GM18951 (cell line): ENCODE results near the gene C13orf46.

ENCODE experiments used
- POLR2A ChIP-seq: IDR thresholded peaks from 4 replicates; pipeline ENCODE4 v1.6.1; 2011; ENCODE audit warnings: mild to moderate bottlenecking; ENCODE audit not compliant: insufficient read length, insufficient read depth; ENCODE audit errors: extremely low read depth
- in situ Hi-C: fragments of 300-500 bp; cut with MboI; formaldehyde crosslinking; loops from one replicate; pipeline ENCODE4 v1.12.0; 2022; ENCODE audit warnings: low sequenced_read_pairs, mixed read lengths, inconsistent platforms; ENCODE audit not compliant: unreplicated experiment

C13orf46 gene

DNA sequence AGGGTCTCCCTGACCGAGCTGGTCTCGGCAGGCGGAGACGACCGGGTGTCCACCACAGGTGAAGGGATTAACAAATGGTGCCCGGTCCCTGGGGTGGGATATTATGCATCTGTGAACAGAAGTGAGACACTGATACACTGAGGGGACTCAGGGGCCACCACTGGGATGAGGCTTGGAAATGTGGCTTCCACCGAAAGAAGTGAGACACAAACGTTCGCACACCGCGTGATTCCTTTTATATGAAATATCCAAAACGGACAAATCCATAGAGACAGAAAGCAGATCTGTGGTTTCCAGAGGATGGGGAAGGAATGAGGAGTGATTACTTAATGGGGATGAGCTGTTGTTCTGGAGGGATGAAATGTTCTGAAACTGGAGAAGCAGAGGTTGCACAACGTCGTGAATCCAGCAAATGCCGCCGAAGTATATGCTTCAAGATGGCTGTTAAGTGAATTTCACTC, 47.5 kb downstream of the C13orf46 start:
- no peak for TF ChIP-seq POLR2A
- in situ Hi-C loops = no loop called here

DNA sequence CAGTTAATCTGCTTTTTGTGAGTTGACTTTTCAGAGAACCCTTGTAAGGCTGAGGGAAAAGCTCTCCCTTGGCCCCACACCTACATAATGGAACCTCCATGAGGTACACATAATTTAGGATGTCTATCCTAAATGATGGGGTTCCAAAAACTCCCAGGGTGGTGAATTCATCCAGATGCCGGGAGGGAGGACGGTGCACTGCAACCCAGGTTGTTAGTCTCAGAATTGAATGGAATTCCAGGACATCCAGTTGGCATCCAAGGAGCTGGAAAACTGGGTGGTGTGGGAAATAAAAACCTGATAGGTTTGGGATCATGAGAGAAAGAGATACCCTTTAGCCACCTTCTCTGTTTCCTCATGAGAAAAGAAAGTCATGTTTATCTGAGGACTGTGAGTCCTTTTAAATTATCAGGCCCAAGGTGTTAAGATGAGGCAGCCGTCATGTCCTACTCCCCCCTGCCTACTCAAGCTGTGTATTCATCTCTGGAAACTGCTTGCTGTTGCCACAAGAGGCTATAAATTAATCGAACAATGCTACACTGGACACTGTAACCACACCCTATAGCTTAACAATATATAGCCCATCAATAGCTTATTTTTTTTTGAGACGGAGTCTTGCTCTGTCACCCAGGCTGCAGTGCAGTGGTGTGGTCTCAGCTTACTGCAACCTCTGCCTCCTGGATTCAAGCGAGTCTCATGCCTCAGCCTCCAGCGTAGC, 49.5 kb downstream of the C13orf46 start:
- in situ Hi-C loops = no loop called here
- no peak for TF ChIP-seq POLR2A

DNA sequence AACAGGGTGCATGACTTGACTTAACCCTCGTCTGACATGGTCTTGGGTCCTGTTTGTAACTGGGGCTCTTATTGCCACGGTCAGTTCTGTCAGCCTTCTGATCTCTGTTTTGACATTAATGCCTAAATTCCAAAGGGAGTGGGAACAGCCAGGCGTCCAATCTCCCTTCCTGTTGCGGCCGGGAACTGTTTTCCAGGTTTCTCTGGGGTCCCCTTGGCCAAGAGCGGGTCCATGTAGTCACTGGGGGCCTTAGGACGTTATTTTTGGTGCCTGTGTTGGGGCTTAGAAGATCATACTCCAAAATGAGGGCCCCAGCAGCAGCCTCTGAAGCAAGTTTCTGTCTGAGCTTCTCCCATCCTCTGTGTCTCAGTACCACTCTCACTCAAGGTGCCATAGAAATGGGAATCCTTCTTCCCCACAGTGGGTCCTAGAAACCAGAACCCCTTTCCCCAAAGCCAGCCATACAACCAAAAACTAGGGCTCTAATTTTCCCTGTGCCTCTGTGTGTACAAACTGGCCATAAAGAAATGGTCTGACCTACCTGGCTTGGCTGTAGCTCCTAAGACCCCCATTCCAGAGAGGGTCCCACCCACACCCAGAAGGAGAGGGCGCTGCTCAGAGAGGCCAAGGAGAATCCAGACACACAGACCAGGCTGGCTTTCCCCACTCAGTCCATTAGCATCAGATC, 50.4 kb downstream of the C13orf46 start:
- in situ Hi-C loops = no loop called here
- TF ChIP-seq POLR2A = no peak

DNA sequence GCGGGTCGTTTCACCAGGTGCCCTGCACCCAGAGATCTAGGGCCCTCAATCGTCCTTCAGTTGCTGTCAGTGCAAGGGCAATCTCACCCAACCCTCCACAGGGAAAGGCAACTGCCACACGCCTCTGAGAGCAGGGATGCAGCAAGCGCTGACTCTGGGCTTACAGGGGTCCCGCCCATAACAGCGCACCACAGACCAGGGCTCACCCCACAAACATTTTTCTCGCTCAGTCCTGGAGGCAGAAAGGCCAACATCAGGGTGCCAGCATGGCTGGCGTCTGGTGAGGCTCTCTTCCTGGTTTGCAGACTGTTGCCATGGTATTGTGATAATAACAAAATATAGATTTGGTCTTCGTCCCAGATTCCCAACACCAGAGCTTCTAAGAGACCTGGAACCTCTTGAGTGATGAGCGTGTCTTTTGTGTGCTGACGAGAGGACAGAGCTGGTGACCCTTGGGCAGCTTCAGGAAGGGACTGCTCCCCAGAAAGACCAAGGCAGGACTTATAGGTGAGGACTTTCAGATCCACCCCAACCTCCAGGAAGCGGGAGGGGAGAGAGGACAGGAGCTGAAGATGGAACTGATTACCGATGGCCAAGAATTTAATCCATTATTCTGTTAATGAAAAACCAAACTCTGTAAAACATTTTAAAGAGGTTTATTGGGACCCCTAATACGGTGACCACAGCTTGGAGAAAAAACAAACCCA, 51.3 kb downstream of the C13orf46 start:
- in situ Hi-C loops = no loop called here
- TF ChIP-seq POLR2A = no peak

DNA sequence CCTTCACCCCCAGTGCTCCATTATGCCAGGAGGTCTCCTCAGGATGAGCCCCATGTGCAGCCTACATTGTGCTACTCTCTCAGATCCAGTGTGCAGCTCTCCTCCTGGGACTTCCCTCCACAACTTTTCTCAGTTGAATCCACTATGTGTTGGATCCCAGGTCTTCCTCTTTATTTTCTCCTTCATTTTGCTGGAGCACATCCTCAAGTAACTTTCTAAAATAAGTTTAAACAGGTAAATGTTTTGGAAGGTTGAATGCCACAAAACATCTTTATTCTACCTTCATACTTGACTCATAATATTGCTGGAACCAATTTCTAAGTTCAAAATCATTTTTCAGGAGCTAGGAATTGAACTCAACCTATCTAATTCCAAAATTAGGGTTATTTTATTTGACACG, 52.1 kb downstream of the C13orf46 start:
- TF ChIP-seq POLR2A = no peak
- in situ Hi-C loops = no loop called here

DNA sequence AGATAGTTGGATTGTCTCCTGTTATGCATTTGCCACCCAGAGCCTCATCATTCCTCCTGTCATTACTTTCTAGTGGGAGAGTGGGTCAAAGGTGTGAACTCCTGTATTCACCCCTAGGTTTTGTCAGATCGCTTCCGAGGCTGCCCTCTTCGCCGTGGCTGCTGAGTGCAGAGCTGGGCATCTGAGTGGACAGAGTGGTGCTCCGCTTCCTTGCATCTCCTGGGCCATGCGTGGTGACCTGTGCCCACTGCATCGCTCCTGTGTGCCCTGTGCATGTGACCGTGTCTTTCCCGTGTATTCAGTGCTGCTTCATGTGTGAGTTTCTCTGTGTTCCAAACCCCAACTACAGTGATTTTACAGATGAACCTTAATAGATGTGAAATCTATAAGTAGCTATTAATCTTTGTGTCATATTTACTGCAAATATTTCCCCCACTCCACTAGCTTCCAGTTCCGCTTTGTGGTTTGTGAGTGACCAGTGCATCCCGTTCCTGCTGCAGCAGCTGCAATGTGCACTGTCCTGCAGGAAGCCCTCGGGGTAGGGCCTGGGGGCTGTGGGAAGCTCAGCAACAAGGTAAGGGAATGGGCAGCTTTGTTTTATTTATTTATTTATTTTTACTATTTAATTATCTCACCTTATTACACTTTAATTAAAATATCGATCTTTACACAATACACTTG, 53.1 kb downstream of the C13orf46 start:
- in situ Hi-C loops = no loop called here
- TF ChIP-seq POLR2A = no peak

DNA sequence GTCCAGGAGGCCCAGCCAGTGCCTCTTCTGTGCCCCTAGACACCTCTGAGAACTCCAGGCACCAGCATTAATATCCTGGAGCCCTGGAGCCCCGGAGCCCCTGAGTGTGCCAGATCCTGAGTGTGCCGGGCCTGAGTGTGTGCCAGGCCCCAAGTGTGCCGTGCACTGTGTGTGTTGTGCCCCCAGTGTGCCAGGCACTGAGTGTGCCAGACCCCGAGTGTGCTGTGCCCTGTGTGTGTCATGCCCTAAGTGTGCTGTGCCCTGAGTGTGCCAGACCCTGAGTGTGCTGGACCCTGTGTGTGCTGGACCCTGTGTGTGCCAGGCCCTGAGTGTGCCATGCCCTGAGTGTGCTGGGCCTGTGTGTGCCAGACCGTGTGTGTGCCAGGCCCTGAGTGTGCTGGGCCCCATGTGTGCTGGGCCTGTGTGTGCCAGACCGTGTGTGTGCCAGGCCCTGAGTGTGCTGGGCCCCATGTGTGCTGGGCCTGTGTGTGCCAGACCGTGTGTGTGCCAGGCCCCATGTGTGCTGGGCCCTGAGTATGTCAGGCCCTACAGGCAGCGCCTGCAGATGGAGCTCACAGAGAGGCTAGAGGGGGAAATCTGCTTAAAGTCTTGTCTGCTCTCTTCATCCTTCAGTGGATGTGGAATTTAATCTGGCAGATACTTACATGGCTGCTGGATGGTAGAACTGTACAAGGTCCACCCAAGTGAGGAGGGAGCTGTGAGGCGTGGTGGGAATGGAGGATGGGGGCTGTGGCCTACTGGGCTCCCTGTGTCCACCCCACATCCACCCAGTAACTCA, 53.9 kb downstream of the C13orf46 start:
- TF ChIP-seq POLR2A = no peak
- in situ Hi-C loops = no loop called here

DNA sequence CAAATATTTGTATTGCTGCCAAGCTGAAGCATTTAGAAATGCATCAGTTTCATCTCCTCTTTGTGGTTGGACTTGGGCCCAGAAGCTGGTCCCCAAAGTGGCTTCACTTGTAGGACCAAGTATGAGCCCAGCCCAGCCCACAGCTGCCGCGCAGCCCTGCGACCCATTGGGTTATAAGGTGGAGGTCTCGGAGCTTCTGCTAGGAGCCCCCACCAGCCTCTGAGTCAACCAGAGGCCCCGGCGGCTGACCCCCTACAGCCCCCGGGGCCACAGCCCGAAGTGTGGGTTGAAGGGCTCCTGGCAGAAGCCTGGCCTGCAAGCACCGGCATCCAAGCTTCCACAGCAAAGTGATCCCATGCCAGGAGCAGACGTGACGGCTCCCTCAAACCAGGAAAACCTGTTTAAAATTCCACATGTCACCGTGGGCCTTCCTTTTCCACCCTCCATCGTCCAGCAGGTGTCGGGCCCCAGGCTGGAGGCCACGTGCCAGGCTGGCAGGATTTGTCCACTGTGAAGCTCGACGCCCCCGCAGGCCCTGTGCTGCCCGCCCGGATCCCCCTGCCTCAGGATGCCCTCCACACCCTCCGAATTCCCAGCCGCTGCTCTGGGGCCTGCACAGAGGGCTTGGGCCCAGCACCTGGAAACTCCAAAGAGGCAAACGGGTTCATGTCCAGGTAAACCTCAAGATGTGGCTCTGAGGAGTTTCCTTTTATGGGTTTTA, 54.7 kb downstream of the C13orf46 start:
- in situ Hi-C loops = no loop called here

DNA sequence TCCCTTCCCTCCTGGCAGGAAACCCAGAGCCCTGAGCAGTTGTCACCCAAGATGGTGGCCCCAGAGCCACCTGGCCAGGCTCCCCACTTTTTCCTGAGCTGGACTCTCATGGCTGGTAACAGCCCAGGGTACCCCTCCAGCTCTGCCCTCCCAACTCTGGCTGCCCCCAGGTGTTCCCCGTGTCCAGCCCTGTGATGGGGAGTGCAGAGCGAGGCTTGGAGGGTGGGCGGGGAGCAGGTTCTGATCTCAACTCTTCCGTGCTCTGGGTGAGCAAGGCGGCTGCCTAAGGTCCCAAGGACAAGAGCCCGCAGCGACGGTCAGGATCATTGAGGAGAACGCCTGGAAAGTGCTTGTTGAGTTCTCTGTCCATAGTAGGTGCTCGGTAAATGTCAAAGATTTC, 55.3 kb downstream of the C13orf46 start:
- no peak for TF ChIP-seq POLR2A
- in situ Hi-C loops = no loop called here

More for the DNA sequence above, 54.7 kb downstream of the C13orf46 start:
- TF ChIP-seq POLR2A = no peak

DNA sequence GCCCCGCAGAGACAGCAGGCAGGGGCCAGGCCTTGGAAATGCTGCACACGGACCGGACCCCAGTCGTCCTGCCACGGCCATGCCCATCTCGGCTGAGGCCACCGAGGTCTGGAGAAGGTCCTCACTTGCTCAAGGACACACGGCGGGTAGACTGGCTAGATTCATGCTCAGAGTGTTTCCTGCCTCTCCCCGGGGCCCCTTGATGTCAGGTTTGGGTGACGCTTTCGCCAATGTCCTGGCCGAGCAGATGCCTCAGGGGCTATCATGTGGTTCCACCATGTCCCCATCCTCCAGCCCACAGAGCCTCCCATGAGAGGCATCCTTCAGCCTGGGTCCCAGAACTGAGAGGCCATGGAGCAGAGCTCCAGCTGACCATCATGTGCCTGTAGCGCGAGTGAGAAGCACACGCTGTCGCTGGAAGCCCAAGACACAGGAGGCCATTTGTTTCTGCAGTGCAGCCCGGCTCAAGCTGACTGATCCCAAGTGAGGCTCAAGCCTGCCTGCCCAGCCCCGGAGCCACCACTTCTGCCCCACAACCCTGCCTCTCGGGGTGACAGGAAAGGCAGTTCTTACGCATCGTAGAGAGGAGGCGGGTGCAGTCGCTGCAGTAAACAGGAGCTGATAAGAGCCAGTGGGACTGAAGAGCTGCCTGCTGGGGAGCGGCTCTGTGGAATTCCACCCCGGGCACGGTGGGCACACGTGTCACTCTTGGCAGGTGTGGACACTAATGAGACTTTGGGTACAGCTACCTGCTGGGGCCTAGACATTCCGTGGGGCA, 56.1 kb downstream of the C13orf46 start:
- in situ Hi-C loops = no loop called here
- no peak for TF ChIP-seq POLR2A

DNA sequence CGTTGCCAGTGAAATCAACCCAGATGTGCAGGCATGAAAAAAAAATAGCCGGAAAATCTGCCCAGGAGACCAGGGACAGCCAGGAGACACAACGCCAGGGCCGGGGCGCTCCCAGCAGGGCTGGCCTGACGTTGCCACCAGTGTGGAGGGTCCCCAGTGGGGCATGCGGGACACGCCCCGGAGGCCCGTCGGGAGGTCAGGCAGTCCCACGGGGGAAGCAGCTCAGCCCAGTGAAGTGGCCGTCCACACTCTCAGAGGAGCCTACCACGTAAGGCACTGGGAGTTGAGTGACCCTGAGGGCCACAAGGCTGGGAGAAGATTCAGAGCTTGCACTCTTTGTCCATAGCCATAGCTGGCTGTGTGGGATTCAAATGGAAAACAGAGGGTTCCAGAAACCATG, 56.8 kb downstream of the C13orf46 start:
- in situ Hi-C loops = no loop called here
- no peak for TF ChIP-seq POLR2A
